CD4-positive, alpha-beta T cell treated with Interleukin-2 at 100 ng/mL for 4 hours (primary cell): ENCODE data around the gene DCAF8.

ENCODE experiments used
- DNase-seq: peaks from one replicate; pipeline ENCODE4 v3.0.0-alpha.2; 2020; ENCODE audit warnings: low spot score

DCAF8 gene

GRCh38 chr1:160168609-160169369 is 93.6 kb downstream of the DCAF8 start:
- no peak for DNase-seq

DNA sequence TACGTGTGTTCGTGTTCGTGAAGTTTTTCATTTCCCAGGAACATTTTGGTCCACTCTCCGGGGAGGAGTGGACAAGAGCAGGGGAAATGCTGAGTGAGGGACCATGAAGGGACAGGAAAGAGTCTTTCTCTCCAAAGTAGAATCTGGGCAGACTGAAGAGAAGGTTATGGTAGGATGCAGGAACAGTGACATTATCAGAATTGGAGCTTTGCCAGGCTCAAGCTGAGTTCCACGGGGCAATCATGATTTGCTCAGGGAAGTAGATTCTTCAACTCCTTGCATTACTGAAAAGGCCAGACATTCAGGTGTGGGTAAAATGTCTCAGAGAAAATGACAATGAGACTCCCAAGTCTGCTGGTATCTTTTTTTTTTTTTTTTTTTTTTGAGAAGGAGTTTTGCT is 94.3 kb downstream of the DCAF8 start:
- no peak for DNase-seq

DNA sequence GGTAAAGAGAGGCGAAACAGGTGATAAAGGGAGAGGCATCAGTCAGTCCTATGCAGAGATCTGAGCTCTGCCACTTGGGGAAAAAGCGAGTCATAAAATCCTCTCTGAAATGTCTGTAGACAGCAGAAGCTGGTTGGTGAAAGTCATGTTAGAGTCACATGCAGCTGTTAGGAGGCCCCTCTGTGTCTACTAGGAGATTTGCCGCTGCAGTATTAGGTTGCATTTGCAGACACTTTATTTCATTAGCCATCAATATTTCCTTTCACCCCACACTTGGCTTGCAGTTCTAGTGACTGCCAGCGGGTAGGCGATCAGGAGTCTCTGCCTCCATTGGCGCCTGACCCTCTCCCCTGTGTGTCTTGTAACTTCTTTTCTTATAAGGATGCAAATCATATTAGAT is 94.8 kb downstream of the DCAF8 start:
- no peak for DNase-seq

GRCh38 chr1:160167056-160167455 is 95.3 kb downstream of the DCAF8 start:
- DNase-seq: no peak

DNA sequence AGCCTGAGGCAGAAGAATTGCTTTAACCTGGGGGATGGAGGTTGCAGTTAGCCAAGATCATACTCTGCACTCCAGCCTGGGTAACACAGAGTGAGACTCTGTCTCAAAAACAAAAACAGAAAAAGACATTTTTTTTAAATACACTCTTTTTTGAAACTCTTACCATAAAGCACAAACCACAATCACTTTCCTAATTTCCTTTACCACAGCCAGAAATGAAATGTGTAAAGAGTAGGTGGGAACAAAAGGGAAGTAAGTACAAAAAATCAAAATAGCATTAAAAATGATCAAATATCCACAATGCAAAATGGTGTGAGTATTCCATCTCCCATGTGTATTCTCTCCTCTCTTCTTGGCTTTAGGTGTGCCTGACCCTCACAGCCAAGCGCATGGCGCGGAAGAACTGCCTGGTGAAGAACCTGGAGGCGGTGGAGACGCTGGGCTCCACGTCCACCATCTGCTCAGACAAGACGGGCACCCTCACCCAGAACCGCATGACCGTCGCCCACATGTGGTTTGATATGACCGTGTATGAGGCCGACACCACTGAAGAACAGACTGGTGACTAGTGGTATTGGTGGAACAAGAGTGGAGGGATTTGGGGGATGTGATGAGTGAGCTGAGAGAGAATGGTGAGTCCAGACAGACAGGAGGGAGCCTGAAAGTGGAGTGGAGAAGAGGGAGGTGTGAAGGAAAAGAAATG is 96.0 kb downstream of the DCAF8 start:
- DNase-seq: no peak
